Hair follicular keratinocyte (primary cell): Measurements from ENCODE around the gene HMGB4. TPM values are rescaled to one million over a fixed set of nuclear protein-coding genes. Genes with fewer than 3 reads are reported as not detected.

Source experiments
- total RNA-seq: library from RNA; depleted of rRNA; stranded (reverse); fragments of >200 nt; gene quantifications from 2 replicates; pipeline ENCODE4 v1.2.3, GENCODE V29; 2015

HMGB4 gene, protein sequence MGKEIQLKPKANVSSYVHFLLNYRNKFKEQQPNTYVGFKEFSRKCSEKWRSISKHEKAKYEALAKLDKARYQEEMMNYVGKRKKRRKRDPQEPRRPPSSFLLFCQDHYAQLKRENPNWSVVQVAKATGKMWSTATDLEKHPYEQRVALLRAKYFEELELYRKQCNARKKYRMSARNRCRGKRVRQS
- not detected in 2 replicates for total RNA-seq

GRCh38 chr1:33863779-33864178 is at the start of gene HMGB4:
Gene HMGB4 (plus strand): TSS chr1:33864079. CDS start chr1:33864192, 113 bp downstream.

